Endothelial cell of umbilical vein (primary cell): ENCODE measurements around the gene KLLN. TPM values are rescaled to one million over a fixed set of nuclear protein-coding genes. Genes with fewer than 3 reads are reported as not detected.

Source experiments
- BruUV-seq: library from RNA; stranded (reverse); fragments of 400-500 nt; replicated peaks from 2 replicates; lab custom pipeline; 2021; lab: Mats Ljungman, UMichigan
- CTCF ChIA-PET: fragments of 300-600, 350-600 bp; sonication (Branson Sonifier 250); formaldehyde crosslinking; loops from one replicate; lab custom pipeline; 2021; ENCODE audit warnings: antibody characterized with exemption, inconsistent platforms; lab: Charles Lee
- POLR2A ChIA-PET: fragments of 300-600, 350-600 bp; sonication (Branson Sonifier 250); formaldehyde crosslinking; loops from one replicate; lab custom pipeline; 2021; ENCODE audit warnings: antibody characterized with exemption, inconsistent platforms; lab: Charles Lee
- DNase-seq: peaks from one replicate; pipeline ENCODE4 v3.0.0-alpha.2; 2011; ENCODE audit warnings: low read depth, low spot score
- FAIRE-seq: peaks from 2 replicates; lab custom pipeline; 2011; peaks lifted over from hg19 to GRCh38; lab: Jason Lieb, UNC
- H2AFZ ChIP-seq: 2 replicates; pipeline ENCODE4 v1.6.0; 2012; ENCODE audit warnings: low read depth, low read length, control low read depth, inconsistent platforms
- H3K27ac ChIP-seq: 2 replicates; pipeline ENCODE4 v1.5.1; 2011; ENCODE audit warnings: low read depth, mild to moderate bottlenecking, control low read depth, low read length, moderate library complexity; ENCODE audit not compliant: insufficient read depth
- H3K27me3 ChIP-seq, 2 experiments: 2 replicates each; pipeline versions ENCODE4 v1.6.0 to v1.6.1; 2011; ENCODE audit warnings: low read length in 2 of 2, mixed read lengths in 1 of 2; ENCODE audit not compliant: control insufficient read depth in 2 of 2, insufficient read depth in 2 of 2
- H3K36me3 ChIP-seq, 2 experiments: 2 replicates in 1 of 2; 3 replicates in 1 of 2; pipeline ENCODE4 v1.5.1; 2011; ENCODE audit warnings: low read length in 2 of 2, mild to moderate bottlenecking in 1 of 2, moderate library complexity in 1 of 2; ENCODE audit not compliant: control insufficient read depth in 2 of 2, insufficient read depth in 2 of 2; ENCODE audit errors: extremely low read depth in 1 of 2
- H3K4me1 ChIP-seq: 3 replicates; pipeline ENCODE4 v1.5.1; 2011; ENCODE audit warnings: mild to moderate bottlenecking, low read length; ENCODE audit not compliant: control insufficient read depth, insufficient read depth; ENCODE audit errors: extremely low read depth
- H3K4me2 ChIP-seq: 2 replicates; pipeline ENCODE4 v1.6.1; 2011; ENCODE audit warnings: low read length, control low read depth, mixed read lengths; ENCODE audit not compliant: insufficient read depth
- H3K4me3 ChIP-seq, 3 experiments: fragments of 200-600 bp in 1 of 3; sonication (generic), shearing (Covaris generic) in 1 of 3; replicated peaks in 1 of 3; 2 replicates each; pipeline ENCODE4 v1.5.1; 2011 to 2016; ENCODE audit warnings: control low read depth in 3 of 3, low read length in 3 of 3, mild to moderate bottlenecking in 2 of 3, inconsistent platforms in 1 of 3, low read depth in 1 of 3, moderate library complexity in 1 of 3; ENCODE audit not compliant: insufficient read depth in 1 of 3
- H3K79me2 ChIP-seq: 2 replicates; pipeline ENCODE4 v1.6.0; 2012; ENCODE audit warnings: low read length, inconsistent platforms; ENCODE audit not compliant: control insufficient read depth, insufficient read depth
- H3K9ac ChIP-seq: replicated peaks from 2 replicates; pipeline ENCODE3; 2011; ENCODE audit warnings: low read length, control low read depth; ENCODE audit not compliant: insufficient read depth; ENCODE audit errors: extremely low read depth
- H3K9me1 ChIP-seq: replicated peaks from 3 replicates; pipeline ENCODE4 v1.6.0; 2011; ENCODE audit warnings: mild to moderate bottlenecking, low read length; ENCODE audit not compliant: control insufficient read depth, insufficient read depth; ENCODE audit errors: extremely low read depth
- H3K9me3 ChIP-seq: replicated peaks from 2 replicates; pipeline ENCODE4 v1.5.1; 2012; ENCODE audit warnings: low read length, inconsistent platforms; ENCODE audit not compliant: control insufficient read depth, insufficient read depth
- H4K20me1 ChIP-seq: replicated peaks from 2 replicates; pipeline ENCODE3; 2011; ENCODE audit warnings: mild to moderate bottlenecking, low read length; ENCODE audit not compliant: control insufficient read depth, insufficient read depth; ENCODE audit errors: extremely low read depth
- EZH2 ChIP-seq: IDR thresholded peaks from 2 replicates; pipeline ENCODE4 v1.6.1; 2012; ENCODE audit warnings: borderline replicate concordance, low read depth, mild to moderate bottlenecking, moderate library complexity, low read length, inconsistent platforms; ENCODE audit not compliant: severe bottlenecking
- FOS ChIP-seq: IDR thresholded peaks from 2 replicates; pipeline ENCODE4 v1.6.1; 2011; ENCODE audit warnings: mild to moderate bottlenecking, low read length, moderate library complexity, borderline replicate concordance; ENCODE audit not compliant: insufficient read depth
- GATA2 ChIP-seq: IDR thresholded peaks from 2 replicates; pipeline ENCODE4 v1.7.0; 2011; ENCODE audit warnings: low read depth, mild to moderate bottlenecking, moderate library complexity, mixed read lengths, low read length; ENCODE audit not compliant: insufficient read length, insufficient read depth
- JUN ChIP-seq: IDR thresholded peaks from 2 replicates; pipeline ENCODE4 v1.6.1; 2011; ENCODE audit warnings: borderline replicate concordance, low read depth; ENCODE audit not compliant: insufficient read length, insufficient read depth
- MYC ChIP-seq: IDR thresholded peaks from one replicate; pipeline ENCODE4 v1.6.1; 2011; ENCODE audit warnings: mild to moderate bottlenecking, low read depth, low read length
- POLR2A ChIP-seq: IDR thresholded peaks from 2 replicates; pipeline ENCODE4 v1.6.1; 2012; ENCODE audit warnings: low read depth, mild to moderate bottlenecking, control low read depth, low read length
- POLR2AphosphoS5 ChIP-seq: IDR thresholded peaks from 2 replicates; pipeline ENCODE4 v1.6.1; 2012; ENCODE audit warnings: low read depth, mild to moderate bottlenecking, control low read depth, low read length, moderate library complexity; ENCODE audit not compliant: insufficient read depth
- dilution Hi-C: fragments of 300-500 bp; cut with MboI; formaldehyde crosslinking; loops from one replicate; pipeline ENCODE4 v1.15.0; 2019; ENCODE audit warnings: low sequenced_read_pairs; ENCODE audit not compliant: extremely low pct_ligation_motif_present
- intact Hi-C: fragments of 100-400 bp; cut with micrococcal nuclease; formaldehyde crosslinking; loops from one replicate; pipeline ENCODE4 v1.10.0; 2022
- polyA plus RNA-seq, 4 experiments: library from polyadenylated mRNA; depleted of rRNA in 3 of 4; stranded (reverse) in 3 of 4; unstranded in 1 of 4; fragments of >200 nt; gene quantifications; 2 replicates each; pipeline versions ENCODE4 v1.2.1 to v1.2.3, GENCODE V29; 2011 to 2012; ENCODE audit warnings: missing spikeins in 1 of 4
- total RNA-seq: library from RNA; stranded (reverse); gene quantifications from 2 replicates; pipeline ENCODE4 v1.2.3, GENCODE V29; 2021
- TF ChIP-seq, protein P1 (sequence below): IDR thresholded peaks from 2 replicates; pipeline ENCODE4 v1.6.1; 2011; ENCODE audit not compliant: insufficient read depth, insufficient read length
- TF ChIP-seq, protein P2 (sequence below), 2 donors: IDR thresholded peaks; 1 replicate in 1 of 2; 2 replicates in 1 of 2; pipeline ENCODE4 v1.5.1; 2011; ENCODE audit warnings: low read length in 2 of 2, mild to moderate bottlenecking in 2 of 2, moderate library complexity in 2 of 2, control low read depth in 1 of 2, inconsistent platforms in 1 of 2, low read depth in 1 of 2; ENCODE audit not compliant: insufficient read depth in 1 of 2; ENCODE audit errors: extremely low read depth in 1 of 2

The KLLN gene
- total and polyA plus RNA-seq, 2 donors (not counting 3 experiments of a cell fraction or from before 2014, with no cell fraction given), result 0.14 to 0.31 TPM

DNA sequence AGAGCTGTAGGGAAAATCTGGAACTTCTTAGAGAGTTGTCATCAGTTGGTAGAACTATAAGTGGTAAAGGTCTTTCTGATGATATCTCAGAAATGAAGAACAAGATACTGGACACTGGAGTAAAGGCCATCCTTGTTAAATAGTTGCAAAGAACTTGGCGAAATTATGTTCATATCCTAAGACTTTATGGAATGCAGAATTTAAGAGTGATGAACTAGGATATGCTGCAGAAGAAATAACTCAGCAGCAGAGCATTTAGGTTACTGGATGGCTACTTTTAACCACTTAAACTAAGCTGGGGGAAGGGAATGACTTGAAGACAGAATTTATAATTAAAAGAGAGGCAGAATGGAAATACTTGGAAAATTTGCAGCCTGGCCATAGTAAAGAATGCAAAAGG lies 23.8 kb upstream of the KLLN start:
- Histone ChIP-seq H3K27me3 (no peaks in the 10 kb centered on the region), H3K9me3 (no peaks in the 10 kb centered on the region), H3K4me3 (no peak overlapping the region), H3K9ac (no peak overlapping the region), H2AFZ (no peak overlapping the region), H4K20me1 (peaks cover 10% of the 10 kb centered on the region), H3K36me3 (peaks cover 0 to 3% of the 10 kb centered on the region in 2 experiments), H3K4me1 (no peaks in the 10 kb centered on the region), H3K9me1 (no peaks in the 10 kb centered on the region), H3K27ac (no peak overlapping the region), H3K4me2 (no peak overlapping the region), H3K79me2 (peaks cover 65% of the 10 kb centered on the region)
- intact Hi-C loops, result no loop called here
- no peak for FAIRE-seq
- DNase-seq, result no peak
- ChIA-PET CTCF (no interaction called here), POLR2A (no interaction called here)
- TF ChIP-seq GATA2 (no peak), POLR2A (no peak), JUN (no peak), FOS (no peak), EZH2 (no peak), POLR2AphosphoS5 (no peak), MYC (no peak)
- TF ChIP-seq, protein P1, sequence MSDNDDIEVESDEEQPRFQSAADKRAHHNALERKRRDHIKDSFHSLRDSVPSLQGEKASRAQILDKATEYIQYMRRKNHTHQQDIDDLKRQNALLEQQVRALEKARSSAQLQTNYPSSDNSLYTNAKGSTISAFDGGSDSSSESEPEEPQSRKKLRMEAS, result no peak
- TF ChIP-seq, protein P2, sequence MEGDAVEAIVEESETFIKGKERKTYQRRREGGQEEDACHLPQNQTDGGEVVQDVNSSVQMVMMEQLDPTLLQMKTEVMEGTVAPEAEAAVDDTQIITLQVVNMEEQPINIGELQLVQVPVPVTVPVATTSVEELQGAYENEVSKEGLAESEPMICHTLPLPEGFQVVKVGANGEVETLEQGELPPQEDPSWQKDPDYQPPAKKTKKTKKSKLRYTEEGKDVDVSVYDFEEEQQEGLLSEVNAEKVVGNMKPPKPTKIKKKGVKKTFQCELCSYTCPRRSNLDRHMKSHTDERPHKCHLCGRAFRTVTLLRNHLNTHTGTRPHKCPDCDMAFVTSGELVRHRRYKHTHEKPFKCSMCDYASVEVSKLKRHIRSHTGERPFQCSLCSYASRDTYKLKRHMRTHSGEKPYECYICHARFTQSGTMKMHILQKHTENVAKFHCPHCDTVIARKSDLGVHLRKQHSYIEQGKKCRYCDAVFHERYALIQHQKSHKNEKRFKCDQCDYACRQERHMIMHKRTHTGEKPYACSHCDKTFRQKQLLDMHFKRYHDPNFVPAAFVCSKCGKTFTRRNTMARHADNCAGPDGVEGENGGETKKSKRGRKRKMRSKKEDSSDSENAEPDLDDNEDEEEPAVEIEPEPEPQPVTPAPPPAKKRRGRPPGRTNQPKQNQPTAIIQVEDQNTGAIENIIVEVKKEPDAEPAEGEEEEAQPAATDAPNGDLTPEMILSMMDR (IDR thresholded peaks at IDR 0.05; ENCODE audit: extremely low read depth in 1 of 2, insufficient read depth in 1 of 2, low read depth in 1 of 2, low read length in 2 of 2), result no peak
- dilution Hi-C loops, result no loop called here
- BruUV-seq, result no TSS peak
